PC-9 (cell line): ENCODE data around the gene SVOPL.

ENCODE experiments used
- CTCF ChIP-seq: fragments of 200-600 bp; sonication (generic); conservative IDR thresholded peaks from 2 replicates; pipeline ENCODE4 v1.6.1; 2017; ENCODE audit warnings: mixed run types, antibody characterized with exemption, mild to moderate bottlenecking, moderate library complexity
- EZH2 ChIP-seq: fragments of 200-600 bp; sonication (generic); IDR thresholded peaks from 2 replicates; pipeline ENCODE4 v1.8.0; 2017; ENCODE audit warnings: antibody characterized with exemption, low read depth

GRCh38 chr7:138584696-138585095 lies 116.5 kb downstream of the SVOPL start:
- TF ChIP-seq CTCF (no peak), EZH2 (no peak)
